Endometrial microvascular endothelial cells (primary cell): ENCODE measurements around the gene CUL4B. TPM values are rescaled to one million over a fixed set of nuclear protein-coding genes. Genes with fewer than 3 reads are reported as not detected.
"Not testable (repeated sequence)": the region's sequence is repeated elsewhere in the genome, so short reads cannot be mapped to it uniquely, and the experiment has no call there.

Experiments used
- in situ Hi-C: cut with HindIII; loops from 2 replicates; pipeline ENCODE4 v1.10.0; 2017; ENCODE audit warnings: low sequenced_read_pairs, low pct_unique_long_range_greater_than_20kb; ENCODE audit errors: inconsistent ontology term
- total RNA-seq: library from RNA; depleted of rRNA; stranded (reverse); fragments of >200 nt; gene quantifications from one replicate; pipeline ENCODE4 v1.2.3, GENCODE V29; 2015; ENCODE audit errors: inconsistent ontology term

CUL4B gene
- total RNA-seq: 134 TPM

DNA sequence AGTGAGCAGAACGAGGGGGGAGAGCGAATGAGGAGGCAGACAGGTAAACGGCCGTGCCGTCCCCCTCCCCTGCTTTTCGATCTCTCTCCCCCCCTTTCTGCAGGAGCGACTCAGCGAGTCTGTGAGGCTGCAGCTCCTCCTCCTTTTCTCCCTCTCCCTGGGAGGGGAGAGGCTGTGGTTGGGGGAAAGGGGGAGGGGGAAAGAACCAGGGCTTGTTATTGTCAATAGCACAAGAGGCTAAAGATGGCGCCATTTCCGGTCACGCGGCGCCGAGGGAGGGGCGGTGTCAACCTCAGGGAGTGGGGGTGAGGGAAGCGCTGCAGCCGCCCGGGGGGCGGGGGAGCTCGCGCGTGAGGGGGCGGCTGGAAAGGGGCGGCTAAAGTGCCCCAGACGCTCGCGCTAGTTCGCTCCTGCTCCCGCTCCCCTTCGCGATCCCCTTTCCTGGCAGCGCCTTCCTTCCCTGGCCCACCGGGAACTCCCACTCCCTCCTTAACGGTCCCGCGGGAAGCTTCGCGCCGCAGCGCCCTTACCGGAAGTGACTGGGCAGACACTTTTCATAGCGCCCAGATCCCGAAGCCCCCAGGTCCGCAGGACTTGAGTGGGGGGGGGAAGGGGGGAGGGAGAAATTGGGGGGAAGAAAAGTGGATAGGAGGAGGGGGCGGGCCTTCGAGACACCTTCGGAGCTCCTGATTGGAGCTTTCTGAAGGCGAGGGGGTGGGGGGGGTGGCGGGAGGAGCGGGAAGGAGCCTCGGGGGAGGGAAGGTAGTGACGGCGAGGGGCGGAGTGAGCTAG is at the start of gene CUL4B:
Gene CUL4B (minus strand): TSS at position 121 of the 792 bp plus-strand sequence. CDS start 324 bp downstream, outside the sequence.
- in situ Hi-C loops: no loop called here

DNA sequence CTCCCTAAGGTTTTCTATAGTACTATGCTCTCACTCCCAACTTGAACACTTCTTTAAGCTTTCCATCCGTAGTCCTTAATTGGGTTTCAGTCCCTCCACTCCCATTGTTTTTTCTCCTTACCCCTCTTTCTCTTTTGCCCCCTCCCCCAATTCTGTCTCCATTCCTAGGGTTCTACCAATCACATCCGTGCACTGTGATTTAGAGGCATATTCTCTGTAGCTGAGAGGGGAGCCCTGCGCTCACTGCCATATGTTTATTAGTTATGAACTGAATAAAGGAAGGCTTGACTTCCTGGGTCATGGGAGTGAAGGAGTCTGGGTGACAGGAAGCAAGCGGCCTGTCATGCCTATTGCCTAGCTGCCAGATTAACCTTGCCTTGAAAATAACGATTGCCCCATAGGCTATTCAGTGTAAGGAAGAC is 43.6 kb upstream of the CUL4B start:
- in situ Hi-C loops: no loop called here

GRCh38 chrX:120603707-120604360 is 43.1 kb upstream of the CUL4B start, which contains the start of gene MCTS1:
TSS of gene MCTS1 (plus strand) at chrX:120604101. CDS start at chrX:120604237, 136 bp downstream.
- in situ Hi-C loops: no loop called here

DNA sequence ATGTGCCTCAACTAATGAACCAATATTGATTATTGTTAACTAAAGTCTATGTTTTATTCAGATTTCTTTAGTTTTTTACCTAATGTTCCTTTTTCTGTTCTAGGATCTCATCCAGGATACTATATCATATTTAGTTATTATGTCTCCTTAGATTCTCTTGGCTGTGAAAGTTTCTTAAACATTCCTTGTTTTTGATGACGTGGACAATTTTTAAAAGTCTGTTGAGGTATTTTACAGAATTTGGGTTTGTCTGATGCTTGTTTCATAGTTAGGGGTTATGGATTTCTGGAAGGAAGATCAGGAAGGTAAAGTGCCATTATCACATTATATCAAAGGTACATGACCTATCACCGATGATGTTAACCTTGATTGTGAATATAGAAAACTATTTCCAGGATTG is 24.9 kb upstream of the CUL4B start:
- in situ Hi-C loops: no loop called here

GRCh38 chrX:120575379-120576114 is 14.8 kb upstream of the CUL4B start:
- in situ Hi-C loops: no loop called here

- in situ Hi-C loops: not testable (repeated sequence)
Measured at GRCh38 chrX:120573806-120574205, 13.0 kb upstream of the CUL4B start.

DNA sequence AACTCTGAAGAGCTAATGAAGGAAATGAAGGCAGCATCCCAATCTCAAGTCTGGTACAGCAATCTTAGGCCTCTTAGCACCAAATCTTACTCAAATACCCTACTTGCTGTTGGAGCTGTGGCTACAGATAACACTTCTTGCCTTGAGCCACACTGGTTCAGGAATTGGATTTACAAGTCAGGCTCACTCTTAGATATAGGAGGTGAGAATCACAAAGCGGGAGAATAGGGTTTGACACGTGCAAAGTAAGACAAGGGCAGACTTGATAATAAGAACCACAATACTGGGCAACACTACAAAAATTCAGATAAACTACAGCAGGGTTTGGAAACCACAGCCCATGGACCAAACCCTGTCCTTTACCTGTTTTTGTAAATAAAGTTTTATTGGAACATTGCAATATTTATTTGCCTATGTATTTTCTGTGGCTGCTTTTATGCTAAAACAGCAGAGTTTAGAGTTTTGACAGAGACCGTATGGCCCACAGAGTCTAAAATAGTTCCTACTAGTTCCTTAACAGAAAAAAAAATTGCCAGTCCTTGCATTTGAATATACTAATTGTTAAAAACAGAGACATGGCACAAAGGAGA is 9.3 kb upstream of the CUL4B start:
- in situ Hi-C loops: no loop called here

DNA sequence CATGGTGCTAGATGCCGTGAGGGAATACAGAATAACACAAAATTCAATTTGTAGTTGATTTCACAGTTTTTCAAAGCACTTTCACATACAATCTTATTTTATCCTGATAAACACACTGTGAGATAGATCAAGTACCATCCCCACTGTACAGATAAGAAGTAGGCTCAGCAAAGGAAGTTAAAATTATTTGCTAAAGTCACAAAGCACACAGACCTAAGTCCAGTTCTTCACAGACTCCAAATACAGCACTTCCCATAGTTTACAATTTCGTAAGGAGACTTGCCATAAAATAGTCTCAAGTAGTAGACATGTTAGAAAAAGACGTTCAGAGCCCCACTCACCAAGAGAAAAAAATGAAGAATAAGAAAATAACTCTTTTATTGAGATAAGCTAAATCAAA is 7.8 kb upstream of the CUL4B start:
- in situ Hi-C loops: no loop called here

DNA sequence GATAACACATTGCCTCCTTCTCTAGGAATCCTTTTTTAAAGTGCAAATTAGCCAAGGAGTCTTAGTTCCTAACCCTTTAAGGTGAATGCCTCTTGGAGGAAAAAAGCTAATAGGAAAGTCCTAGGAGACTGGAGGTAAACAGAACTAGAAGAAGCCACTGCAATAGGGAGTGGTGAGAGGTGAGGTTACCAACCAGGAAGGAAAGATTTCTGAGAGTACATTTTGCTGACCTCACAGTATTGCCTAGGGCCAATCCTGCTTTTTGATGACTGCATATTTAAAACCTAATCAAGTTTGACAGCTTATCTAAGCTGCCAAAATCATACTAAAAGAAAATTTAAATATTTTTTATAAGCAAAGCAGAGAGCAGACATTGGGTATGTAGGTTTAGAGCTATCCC is 7.3 kb upstream of the CUL4B start:
- in situ Hi-C loops: no loop called here

DNA sequence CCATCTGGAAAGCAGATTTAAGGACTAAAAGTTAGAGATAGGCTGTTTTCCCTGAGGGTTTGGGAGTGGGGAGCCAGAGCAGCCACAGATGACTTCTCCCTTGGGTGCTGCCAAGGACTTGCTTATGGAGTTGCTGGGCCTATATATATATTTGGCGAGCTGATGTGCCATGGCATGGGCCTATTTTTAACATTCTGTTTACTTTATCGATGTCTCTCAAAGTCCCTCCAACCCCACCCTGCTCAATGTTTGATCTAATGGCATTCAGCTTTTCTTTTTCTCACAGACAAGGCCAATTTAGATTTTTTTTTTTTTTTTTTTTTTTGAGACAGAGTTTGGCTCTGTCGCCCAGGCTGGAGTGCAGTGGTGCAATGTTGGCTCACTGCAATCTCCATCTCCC is 6.1 kb upstream of the CUL4B start:
- in situ Hi-C loops: no loop called here

DNA sequence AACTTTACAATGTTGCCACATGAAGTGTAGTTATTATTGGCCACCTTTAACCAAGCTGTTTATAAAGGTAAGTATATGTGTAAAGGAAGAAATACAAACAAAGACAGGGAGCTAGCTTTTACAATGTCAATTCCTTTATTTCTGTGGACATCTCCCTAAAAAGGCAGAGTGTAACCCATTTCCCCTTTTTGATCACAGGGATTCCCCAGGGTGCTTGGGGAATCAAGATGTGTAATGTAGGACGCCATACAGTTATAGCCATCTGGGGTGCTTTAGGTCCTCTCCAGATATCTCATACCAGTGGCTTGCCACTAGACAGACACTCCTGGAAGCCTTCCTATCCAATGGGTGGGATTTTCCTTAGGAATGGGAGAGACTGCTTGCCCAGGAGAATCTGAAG is 4.2 kb upstream of the CUL4B start:
- in situ Hi-C loops: no loop called here

GRCh38 chrX:120562569-120562926 is 1.8 kb upstream of the CUL4B start:
- in situ Hi-C loops: no loop called here

GRCh38 chrX:120561634-120562568 is 1.1 kb upstream of the CUL4B start:
- in situ Hi-C loops: no loop called here

DNA sequence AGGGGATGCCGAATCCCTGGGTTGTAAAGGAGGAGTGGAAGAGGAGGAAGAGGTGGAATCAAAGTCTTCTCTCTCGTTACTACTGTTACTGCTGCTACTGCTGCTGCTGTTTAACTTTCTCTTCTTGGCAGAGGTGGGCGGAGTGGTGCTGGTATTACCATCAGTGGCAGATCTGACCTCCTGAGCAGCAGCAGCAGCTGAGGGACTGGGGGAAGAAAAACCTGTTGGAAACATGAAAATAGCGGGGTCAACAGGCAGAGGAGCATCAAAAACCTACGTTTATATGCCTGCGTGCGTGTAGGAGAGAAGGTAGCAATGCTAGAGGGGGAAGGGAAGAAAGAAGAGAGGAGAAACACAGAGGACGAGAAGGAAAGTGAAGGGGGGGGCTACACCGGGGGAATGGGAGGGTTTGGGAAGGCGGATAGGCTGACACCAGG is 339 bp downstream of the CUL4B start:
- in situ Hi-C loops: no loop called here

DNA sequence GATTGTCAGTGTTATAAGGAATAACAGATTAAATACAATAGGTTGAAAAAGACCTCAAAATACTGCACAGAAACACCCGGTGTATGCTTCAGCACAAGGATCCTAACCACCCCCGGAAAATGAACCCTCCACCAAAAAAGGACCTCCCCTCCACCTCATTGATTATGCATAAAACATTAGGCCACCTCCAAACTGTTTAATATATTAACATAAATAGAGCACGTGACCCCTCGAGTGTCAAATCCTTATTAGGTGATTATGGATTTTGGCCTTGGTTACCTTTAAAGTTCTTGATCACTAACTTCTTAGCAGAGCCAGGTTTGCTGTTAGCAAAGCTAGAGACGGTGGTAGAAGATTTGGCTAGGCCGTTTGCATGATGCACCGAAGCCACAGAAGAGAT is 958 bp downstream of the CUL4B start:
- in situ Hi-C loops: no loop called here

GRCh38 chrX:120556251-120556650 is 4.5 kb downstream of the CUL4B start:
- in situ Hi-C loops: no loop called here

DNA sequence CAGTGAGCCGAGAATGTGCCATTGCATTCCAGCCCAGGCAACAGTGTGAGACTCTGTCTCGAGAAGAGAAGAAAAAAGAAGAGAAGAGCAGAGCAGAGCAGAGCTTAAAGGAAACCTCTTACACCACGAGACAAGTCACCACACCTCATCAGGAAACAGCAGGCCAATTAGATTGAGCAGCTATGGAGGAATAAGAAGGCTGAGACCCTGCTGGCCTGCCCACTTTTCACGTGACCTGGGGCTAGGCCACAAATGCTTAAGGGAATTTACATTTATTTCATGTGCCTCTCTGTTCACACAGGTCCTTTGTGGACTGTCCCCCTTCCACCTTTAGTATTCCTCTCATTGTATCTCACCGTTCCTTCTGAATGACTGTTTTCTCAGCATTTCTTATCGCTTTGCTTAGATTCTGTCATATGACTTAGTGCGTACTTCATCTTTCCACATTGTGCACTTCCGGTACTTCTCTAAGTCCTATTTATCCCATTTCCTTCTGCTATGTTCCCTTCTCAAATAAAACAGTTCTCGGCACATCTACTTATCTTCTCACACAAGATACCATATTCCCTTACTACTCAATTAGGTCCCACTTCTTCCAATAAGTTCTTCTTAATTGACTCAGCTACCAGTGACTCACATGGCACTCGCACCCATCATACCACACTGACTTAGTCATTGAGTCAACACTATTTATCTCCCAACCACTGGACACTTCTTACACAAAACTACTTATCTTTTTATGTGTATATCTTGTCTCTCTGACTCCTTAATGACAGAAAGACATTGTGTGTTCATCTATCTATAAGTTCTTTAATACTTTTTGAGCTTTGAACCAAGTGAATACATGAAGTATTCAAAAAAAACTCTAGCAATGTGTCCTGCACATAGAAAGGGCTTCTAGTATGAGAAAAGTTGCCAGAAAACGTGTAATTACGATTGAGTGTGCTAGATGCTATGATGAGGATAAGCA is 11.0 kb downstream of the CUL4B start:
- in situ Hi-C loops: no loop called here
